Activated naive CD8-positive, alpha-beta T cell treated with anti-CD3 and anti-CD28 coated beads, Interleukin-2, amount 50 U/mL, for 24 hours (primary cell): Measurements from ENCODE around the gene STARD9.
"Not testable (repeated sequence)": the region's sequence is repeated elsewhere in the genome, so short reads cannot be mapped to it uniquely, and the experiment has no call there.

Experiments used
- ATAC-seq: fragments of 150-1000 bp; cut with Tn5 transposase; one replicate; pipeline ENCODE4 v1.10.0; 2021
- DNase-seq: peaks from one replicate; pipeline ENCODE4 v3.0.0; 2021
- H3K27ac Mint-ChIP-seq: one replicate; pipeline ENCODE4 v1.8.0; 2021; ENCODE audit warnings: mild to moderate bottlenecking, mixed read lengths
- H3K27me3 Mint-ChIP-seq: one replicate; pipeline ENCODE4 v1.8.0; 2021; ENCODE audit warnings: mixed read lengths
- H3K36me3 Mint-ChIP-seq: one replicate; pipeline ENCODE4 v1.8.0; 2021; ENCODE audit warnings: low read depth, mixed read lengths
- H3K4me1 Mint-ChIP-seq: one replicate; pipeline ENCODE4 v1.8.0; 2021; ENCODE audit warnings: mixed read lengths
- H3K4me3 Mint-ChIP-seq: one replicate; pipeline ENCODE4 v1.8.0; 2021; ENCODE audit warnings: mild to moderate bottlenecking, moderate library complexity, mixed read lengths
- H3K9me3 Mint-ChIP-seq: one replicate; pipeline ENCODE4 v1.8.0; 2021; ENCODE audit warnings: mixed read lengths

Gene STARD9

DNA sequence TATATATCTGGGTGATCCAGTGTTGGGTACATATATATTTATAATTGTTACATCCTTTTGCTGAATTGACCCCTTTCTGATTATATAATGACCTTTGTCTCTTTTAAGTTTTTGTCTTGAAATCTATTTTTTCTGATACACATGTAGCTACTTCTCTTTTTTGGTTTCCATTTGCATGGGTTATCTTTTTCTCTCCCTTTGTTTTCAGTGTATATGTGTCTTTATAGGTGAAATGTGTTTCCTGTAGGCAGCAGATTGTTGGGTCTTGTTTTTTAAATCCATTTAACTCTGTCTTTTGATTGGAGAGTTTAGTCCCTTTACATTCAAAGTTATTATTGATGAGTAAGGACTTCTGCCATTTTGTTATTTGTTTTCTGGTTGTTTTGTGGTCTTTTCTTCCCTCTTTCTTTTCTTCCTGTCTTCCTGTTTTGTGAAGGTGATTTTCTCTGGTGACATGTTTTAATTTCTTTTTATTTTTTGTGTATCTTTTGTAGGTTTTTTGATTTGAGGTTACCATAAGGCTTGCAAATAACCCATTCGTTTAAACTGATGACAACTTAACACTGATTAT is 56.8 kb downstream of the STARD9 start:
- no peaks in the 10 kb centered on the region for H3K9me3 Mint-ChIP-seq
- H3K27ac Mint-ChIP-seq = no peak overlapping the region
- H3K27me3 Mint-ChIP-seq = no peaks in the 10 kb centered on the region
- H3K36me3 Mint-ChIP-seq = peaks cover 6% of the 10 kb centered on the region
- H3K4me1 Mint-ChIP-seq = peaks cover 2% of the 10 kb centered on the region
- ATAC-seq = no peak
- no peak for DNase-seq
- H3K4me3 Mint-ChIP-seq = no peak overlapping the region

DNA sequence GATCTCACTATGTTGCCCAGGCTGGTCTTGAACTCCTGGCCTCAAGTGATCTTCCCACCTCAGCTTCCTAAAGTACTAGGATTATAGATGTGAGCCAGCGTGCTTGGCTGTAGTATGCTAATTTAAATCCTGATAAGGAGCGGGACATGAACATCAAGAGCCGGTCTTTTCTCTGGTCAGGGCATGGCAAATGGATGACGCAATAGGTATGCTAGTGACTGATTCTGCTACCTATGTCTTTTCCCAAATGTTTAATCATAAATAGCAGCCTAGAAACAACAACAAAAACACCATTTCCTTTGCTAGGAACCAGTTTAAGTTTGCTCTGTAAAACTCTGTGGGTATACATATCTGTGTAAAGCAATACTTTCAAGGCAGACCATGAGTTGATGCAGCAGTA is 64.7 kb downstream of the STARD9 start:
- no peaks in the 10 kb centered on the region for H3K27me3 Mint-ChIP-seq
- no peaks in the 10 kb centered on the region for H3K4me1 Mint-ChIP-seq
- no peaks in the 10 kb centered on the region for H3K9me3 Mint-ChIP-seq
- H3K36me3 Mint-ChIP-seq = no peaks in the 10 kb centered on the region
- H3K27ac Mint-ChIP-seq = no peak overlapping the region
- DNase-seq (no peak), ATAC-seq (no peak)
- H3K4me3 Mint-ChIP-seq = no peak overlapping the region

DNA sequence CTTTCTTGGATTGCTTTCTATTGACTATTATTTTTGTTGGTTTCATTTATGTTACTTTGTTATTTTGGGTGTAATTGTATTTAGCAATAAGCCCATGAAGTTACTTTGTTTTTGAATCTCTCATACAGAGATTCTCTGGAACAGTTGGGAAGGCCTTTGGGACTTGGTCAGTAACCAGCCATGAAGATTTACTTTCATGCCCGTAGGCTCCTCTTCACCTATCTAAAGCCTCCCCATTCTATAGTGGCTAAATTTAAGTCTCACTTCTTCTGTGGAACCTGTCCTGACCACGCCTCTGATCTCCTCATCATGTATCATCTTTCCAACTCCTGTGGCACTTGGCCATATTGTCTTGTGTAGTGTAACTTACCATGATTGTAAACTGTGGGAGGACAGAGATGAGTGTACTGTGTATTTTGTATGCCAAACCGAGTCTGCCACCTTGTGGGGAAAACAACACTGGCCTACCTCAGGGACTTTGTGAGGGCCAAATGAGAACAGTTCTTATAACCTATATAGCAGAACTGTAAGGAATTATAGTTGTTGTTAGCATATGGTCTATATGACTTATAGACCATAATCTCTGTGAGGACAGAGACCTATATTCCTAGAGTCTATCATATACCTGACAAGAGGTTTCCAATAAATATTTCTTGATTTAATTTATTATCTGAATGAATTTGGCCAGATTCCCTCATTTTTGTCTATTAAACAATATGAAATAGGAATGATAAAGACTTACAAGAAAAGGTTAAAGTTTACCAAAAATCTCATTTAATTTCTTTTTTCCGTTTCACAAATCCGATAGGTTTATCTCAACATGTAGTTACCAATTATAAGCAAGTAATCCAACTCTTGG is 75.0 kb downstream of the STARD9 start:
- Mint-ChIP-seq H3K27ac (no peak overlapping the region), H3K4me1 (peaks cover 6% of the 10 kb centered on the region), H3K9me3 (no peaks in the 10 kb centered on the region), H3K27me3 (no peaks in the 10 kb centered on the region), H3K36me3 (no peaks in the 10 kb centered on the region), H3K4me3 (no peak overlapping the region)
- peak; percentile 47 for DNase-seq
- peak; percentile 99 for ATAC-seq

DNA sequence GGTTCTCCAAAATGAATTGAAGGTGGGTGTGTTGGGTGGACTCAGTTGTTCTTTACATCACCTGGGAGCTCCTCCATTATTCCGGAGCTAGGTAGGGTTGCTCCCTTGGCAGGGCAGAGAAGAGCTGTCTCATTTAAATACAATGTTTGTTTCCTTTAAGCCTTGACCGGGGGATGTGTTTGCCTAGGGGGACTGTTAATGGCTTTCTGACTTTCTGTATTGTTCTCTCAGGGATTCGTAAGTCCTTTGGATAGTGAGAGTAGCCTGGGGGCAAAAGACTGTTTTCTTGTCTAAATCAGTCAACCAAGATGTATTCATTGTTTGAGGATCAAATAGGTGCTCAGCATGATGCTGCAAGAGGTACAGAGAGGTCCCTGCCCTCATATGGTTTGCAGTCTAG is 90.4 kb downstream of the STARD9 start:
- H3K36me3 Mint-ChIP-seq = peaks cover 2% of the 10 kb centered on the region
- no peak overlapping the region for H3K4me3 Mint-ChIP-seq
- ATAC-seq (no peak), DNase-seq (no peak)
- H3K4me1 Mint-ChIP-seq = no peaks in the 10 kb centered on the region
- no peaks in the 10 kb centered on the region for H3K9me3 Mint-ChIP-seq
- no peak overlapping the region for H3K27ac Mint-ChIP-seq
- H3K27me3 Mint-ChIP-seq = no peaks in the 10 kb centered on the region

DNA sequence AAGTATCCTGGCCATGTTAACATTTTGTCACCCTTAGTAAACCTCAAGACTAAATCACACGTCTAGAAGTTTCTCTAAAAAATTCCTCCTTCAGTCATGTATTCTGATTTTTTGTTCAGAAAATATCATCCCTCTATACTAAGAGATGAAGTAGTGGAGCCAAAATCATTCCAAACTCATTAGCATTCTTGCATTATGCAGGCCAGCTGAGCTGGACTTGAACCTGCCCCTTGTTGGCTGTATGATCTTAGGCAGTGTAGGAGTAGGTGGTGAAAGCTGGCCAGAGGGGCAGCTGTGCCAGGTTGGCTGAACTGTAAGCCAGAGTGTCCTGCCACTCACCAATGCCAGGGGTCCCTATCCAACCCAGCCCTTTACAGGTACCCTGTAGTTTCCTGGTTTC is 92.4 kb downstream of the STARD9 start:
- H3K36me3 Mint-ChIP-seq = peaks cover 2% of the 10 kb centered on the region
- H3K27me3 Mint-ChIP-seq = no peaks in the 10 kb centered on the region
- ATAC-seq (no peak), DNase-seq (no peak)
- H3K27ac Mint-ChIP-seq = no peak overlapping the region
- no peaks in the 10 kb centered on the region for H3K9me3 Mint-ChIP-seq
- no peak overlapping the region for H3K4me3 Mint-ChIP-seq
- no peaks in the 10 kb centered on the region for H3K4me1 Mint-ChIP-seq

DNA sequence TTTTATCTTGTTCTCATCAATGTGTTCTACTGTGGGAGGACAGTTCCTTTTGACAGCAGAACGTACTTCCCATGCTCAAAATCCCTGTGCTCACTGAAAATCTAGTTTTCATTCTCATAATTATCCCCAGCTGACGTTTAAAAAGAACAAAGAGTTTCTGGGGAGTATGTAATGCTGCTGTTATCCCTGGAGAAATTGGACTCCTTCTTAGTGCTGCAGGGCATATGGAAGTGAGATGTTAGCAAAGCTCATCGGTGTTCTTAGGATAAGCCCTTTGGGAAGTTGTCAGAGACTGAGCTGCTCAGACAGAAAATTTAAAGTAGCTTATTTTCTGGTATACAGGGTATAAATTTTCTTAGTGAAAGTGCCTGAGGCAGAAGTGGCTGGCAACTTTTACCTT is 95.0 kb downstream of the STARD9 start:
- no peaks in the 10 kb centered on the region for H3K27me3 Mint-ChIP-seq
- no peak for ATAC-seq
- no peaks in the 10 kb centered on the region for H3K4me1 Mint-ChIP-seq
- no peak for DNase-seq
- no peak overlapping the region for H3K4me3 Mint-ChIP-seq
- no peaks in the 10 kb centered on the region for H3K9me3 Mint-ChIP-seq
- no peaks in the 10 kb centered on the region for H3K36me3 Mint-ChIP-seq
- no peak overlapping the region for H3K27ac Mint-ChIP-seq

DNA sequence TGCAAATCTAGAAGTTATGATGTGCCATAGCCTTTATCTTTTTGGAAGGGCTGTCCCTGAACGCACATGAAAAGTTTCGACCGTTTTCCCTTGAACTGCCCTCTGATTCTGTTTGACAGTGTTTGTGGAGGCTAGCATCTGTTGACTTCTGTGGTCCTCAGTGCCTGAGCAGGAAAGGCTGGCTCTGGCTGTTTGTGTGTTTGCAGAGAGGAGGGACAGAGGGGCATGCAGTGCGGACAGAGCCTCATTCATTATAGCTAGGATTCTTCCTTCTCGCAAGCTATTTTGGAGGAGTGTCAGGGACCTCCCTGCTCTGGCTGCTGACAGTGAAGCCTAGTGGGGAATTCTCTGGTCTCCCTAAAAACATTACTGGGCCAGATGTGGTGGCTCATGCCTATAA is 97.0 kb downstream of the STARD9 start:
- H3K36me3 Mint-ChIP-seq = peaks cover 3% of the 10 kb centered on the region
- H3K27ac Mint-ChIP-seq = no peak overlapping the region
- H3K4me3 Mint-ChIP-seq = no peak overlapping the region
- no peaks in the 10 kb centered on the region for H3K9me3 Mint-ChIP-seq
- H3K4me1 Mint-ChIP-seq = no peaks in the 10 kb centered on the region
- ATAC-seq (no peak), DNase-seq (no peak)
- H3K27me3 Mint-ChIP-seq = no peaks in the 10 kb centered on the region

DNA sequence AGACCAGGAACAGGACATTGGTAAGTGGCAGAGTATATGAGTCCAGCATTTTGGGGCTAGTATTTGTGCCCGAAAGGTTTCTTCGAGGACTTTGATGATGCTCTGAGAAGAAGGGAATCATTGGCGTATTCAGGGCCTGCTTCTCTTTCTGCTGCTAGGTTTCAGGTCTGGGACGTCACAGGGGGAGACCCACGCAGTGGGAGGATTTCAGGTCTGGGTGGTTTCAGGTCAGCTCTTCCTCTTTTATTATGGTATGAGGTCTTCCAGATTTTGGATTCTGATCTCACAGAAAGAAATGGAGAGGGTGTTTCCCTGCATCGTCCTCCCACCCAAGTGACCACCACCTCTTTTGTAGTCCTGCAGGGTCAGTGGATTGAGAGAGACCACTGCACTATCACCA is 99.1 kb downstream of the STARD9 start:
- Mint-ChIP-seq H3K27me3 (no peaks in the 10 kb centered on the region), H3K4me3 (no peak overlapping the region)

DNA sequence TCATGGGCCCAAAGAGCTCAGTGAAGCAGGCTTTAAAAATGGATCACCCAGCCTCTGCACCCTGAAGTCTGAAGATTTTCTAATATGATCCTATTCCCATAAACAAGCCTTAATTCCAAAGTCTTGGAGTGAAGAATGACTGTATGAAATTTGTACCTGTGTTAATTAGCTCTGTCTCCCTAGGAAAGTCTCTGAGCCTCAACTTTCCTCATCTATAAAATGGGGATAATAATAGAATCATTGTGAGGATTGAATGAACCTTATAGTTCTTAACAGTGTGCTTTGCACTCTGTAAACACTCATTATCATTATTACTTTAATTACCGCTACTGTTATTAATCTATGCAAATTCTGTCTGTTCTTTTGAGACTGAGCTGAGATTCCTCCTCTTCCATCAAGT is 99.6 kb downstream of the STARD9 start:
- Mint-ChIP-seq H3K27me3 (no peaks in the 10 kb centered on the region), H3K4me3 (no peak overlapping the region), H3K9me3 (no peaks in the 10 kb centered on the region), H3K27ac (no peak overlapping the region), H3K36me3 (peaks cover 3% of the 10 kb centered on the region), H3K4me1 (peaks cover 7% of the 10 kb centered on the region)
- no peak for DNase-seq
- ATAC-seq = no peak

More for the DNA sequence above, 99.1 kb downstream of the STARD9 start:
- Mint-ChIP-seq H3K36me3 (peaks cover 3% of the 10 kb centered on the region), H3K27ac (no peak overlapping the region), H3K9me3 (no peaks in the 10 kb centered on the region), H3K4me1 (peaks cover 3% of the 10 kb centered on the region)
- ATAC-seq = no peak
- no peak for DNase-seq

DNA sequence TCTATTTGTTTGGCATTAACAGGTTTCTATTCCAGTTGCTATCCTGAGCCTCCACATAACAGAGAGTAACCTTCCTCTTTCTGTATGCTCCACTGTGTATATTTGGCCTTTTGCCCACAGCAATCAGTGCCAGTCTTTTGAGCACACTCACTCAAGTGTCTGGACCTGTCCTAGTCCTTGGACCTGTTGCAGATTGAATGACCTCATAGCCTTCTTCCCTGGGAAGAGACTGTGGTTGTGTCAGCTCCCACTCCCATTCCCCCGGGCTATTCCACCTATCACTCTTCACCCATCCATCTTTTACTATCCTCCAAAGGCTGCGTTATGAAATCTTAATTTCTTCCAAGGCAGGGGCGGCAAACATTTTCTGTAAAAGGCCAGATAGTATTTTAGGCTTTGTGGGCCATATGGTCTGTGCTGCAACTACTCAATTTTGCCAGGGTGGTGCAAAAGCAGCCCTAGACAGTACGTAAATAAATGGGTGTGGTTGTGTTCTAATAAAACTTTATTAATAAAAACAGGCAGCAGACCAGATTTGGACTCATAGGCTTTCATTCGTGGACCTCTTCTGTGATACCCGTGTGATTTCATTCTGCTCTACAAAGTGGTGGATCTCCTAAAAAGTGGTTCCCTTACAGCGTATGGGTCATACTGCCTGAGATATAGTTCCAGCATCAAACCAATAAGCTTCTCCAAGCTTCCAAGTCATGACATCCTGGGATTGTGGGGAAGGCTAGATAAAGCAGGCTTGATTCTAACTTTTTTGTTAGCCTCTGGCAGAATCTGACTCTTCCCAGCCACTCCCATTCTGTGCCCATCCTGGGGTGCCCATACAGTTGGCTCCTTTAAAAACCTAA is 104.1 kb downstream of the STARD9 start:
- ATAC-seq (no peak), DNase-seq (no peak)
- Mint-ChIP-seq H3K27ac (peak overlapping the region; percentile 51), H3K36me3 (peaks cover 8% of the 10 kb centered on the region), H3K27me3 (no peaks in the 10 kb centered on the region), H3K4me3 (no peak overlapping the region), H3K4me1 (peaks cover 13% of the 10 kb centered on the region), H3K9me3 (no peaks in the 10 kb centered on the region)

DNA sequence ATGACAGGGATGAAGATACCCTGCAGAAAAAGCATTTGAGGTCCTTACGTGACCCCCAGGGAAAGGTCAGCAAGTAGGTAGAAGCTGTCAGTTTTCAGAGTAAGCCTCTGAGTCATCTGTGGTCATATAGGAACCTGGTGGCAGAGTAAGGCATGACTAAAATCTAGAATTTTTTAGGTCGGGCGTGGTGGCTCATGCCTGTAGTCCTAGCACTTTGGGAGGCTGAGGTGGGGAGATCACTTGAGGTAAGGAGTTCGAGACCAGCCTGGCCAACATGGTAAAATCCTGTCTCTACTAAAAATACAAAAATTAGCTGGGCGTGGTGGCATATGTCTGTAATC is 104.7 kb downstream of the STARD9 start:
- Mint-ChIP-seq H3K4me1 (peaks cover 13% of the 10 kb centered on the region), H3K27ac (peak overlapping the region; percentile 31)
- H3K36me3 Mint-ChIP-seq, H3K9me3 Mint-ChIP-seq, H3K4me3 Mint-ChIP-seq, H3K27me3 Mint-ChIP-seq: not testable (repeated sequence)
- DNase-seq (peak; percentile 54), ATAC-seq (peak; percentile 93)

DNA sequence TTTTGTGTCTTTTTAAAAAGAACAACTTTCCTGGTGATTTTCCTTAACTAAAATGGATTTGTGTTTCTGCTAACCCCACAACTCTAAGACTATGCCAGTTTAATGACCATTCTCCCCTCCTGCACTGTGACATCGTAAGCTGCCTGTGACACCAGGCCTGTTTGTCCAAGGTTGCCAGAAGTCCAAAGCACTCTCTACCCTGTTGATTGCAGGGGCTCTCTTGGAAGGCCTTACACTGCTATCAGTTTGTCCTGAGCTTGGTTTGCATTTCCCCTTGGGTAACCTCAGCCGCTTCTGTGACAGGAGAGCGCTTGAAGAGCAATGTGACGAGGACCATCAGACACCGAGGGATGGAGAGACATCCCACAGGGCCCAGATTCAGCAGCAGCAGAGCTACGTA is 105.7 kb downstream of the STARD9 start:
- DNase-seq (no peak), ATAC-seq (no peak)
- peaks cover 13% of the 10 kb centered on the region for H3K4me1 Mint-ChIP-seq
- H3K36me3 Mint-ChIP-seq = peaks cover 8% of the 10 kb centered on the region
- no peaks in the 10 kb centered on the region for H3K27me3 Mint-ChIP-seq
- H3K9me3 Mint-ChIP-seq = no peaks in the 10 kb centered on the region
- no peak overlapping the region for H3K27ac Mint-ChIP-seq
- H3K4me3 Mint-ChIP-seq = no peak overlapping the region

DNA sequence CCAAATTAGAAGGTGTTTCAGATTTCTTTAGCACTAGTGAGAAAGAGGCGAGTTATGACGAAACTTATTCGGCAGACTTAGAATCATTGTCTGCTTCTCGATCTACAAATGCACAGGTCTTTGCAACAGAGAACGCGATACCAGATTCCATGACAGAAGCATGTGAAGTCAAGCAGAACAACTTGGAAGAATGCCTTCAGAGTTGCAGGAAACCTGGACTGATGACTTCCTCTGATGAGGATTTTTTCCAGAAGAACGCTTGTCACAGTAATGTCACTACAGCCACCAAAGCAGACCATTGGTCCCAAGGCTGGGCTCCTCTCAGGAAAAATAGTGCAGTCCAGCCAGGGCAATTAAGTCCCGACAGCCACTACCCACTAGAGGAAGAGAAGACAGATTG is 110.9 kb downstream of the STARD9 start:
- Mint-ChIP-seq H3K9me3 (no peaks in the 10 kb centered on the region), H3K27ac (no peak overlapping the region), H3K4me3 (no peak overlapping the region), H3K36me3 (peaks cover 5% of the 10 kb centered on the region), H3K27me3 (no peaks in the 10 kb centered on the region), H3K4me1 (peaks cover 6% of the 10 kb centered on the region)
- no peak for ATAC-seq
- no peak for DNase-seq

DNA sequence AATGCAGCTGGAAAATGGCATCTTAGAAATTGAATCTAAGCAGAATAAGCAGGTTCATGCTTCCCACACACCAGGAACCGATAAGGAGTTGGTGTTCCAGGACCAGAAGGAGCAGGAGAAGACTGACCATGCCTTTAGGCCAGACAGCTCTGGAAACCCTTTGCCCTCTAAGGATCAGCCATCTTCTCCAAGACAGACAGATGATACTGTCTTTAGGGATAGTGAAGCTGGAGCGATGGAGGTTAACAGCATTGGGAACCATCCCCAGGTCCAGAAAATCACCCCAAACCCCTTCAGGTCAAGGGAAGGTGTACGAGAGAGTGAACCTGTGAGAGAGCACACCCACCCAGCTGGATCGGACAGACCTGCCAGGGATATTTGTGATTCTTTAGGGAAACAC is 112.3 kb downstream of the STARD9 start:
- H3K4me1 Mint-ChIP-seq = peaks cover 11% of the 10 kb centered on the region
- no peak for DNase-seq
- H3K27me3 Mint-ChIP-seq = no peaks in the 10 kb centered on the region
- no peak overlapping the region for H3K27ac Mint-ChIP-seq
- no peak overlapping the region for H3K4me3 Mint-ChIP-seq
- H3K9me3 Mint-ChIP-seq = no peaks in the 10 kb centered on the region
- H3K36me3 Mint-ChIP-seq = peaks cover 4% of the 10 kb centered on the region
- no peak for ATAC-seq

DNA sequence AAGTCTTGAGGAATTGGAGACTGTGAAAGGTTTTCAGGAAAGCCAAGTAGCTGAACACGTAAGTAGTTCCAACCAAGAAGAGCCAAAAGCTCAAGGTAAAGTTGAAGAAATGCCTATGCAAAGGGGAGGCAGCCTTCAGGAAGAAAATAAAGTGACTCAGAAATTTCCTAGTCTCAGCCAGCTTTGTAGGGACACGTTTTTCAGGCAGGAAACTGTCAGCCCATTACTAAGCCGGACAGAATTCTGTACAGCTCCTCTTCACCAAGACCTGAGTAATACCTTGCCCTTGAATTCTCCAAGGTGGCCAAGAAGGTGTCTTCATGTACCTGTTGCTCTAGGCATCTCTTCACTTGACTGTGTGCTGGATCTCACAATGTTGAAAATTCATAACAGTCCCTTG is 112.9 kb downstream of the STARD9 start:
- Mint-ChIP-seq H3K4me3 (no peak overlapping the region), H3K9me3 (no peaks in the 10 kb centered on the region), H3K36me3 (peaks cover 4% of the 10 kb centered on the region), H3K27ac (no peak overlapping the region), H3K27me3 (no peaks in the 10 kb centered on the region), H3K4me1 (peaks cover 11% of the 10 kb centered on the region)
- no peak for ATAC-seq
- DNase-seq = no peak
